NCI-H2081 (cell line): Measurements from ENCODE around the gene PSMB8.

Experiments
- DNase-seq, 2 experiments: peaks; one replicate each; lab custom pipeline; 2025; lab: John Stamatoyannopoulos, UW

Gene PSMB8

GRCh38 chr6:32792901-32793435 lies 50.9 kb downstream of the PSMB8 start:
- DNase-seq = no peak
